GM23338 (cell line): Measurements from ENCODE around the gene UBL7. TPM values are rescaled to one million over a fixed set of nuclear protein-coding genes. Genes with fewer than 3 reads are reported as not detected.

ENCODE experiments used
- ATAC-seq: fragments of 200-7000 bp; cut with Tn5 transposase; 3 replicates; pipeline ENCODE4 v1.9.1; 2020
- DNase-seq: peaks from one replicate; pipeline ENCODE4 v3.0.0-alpha.2; 2015; ENCODE audit warnings: low spot score
- H2AFZ ChIP-seq: fragments of 200-600 bp; sonication (generic); 2 replicates; pipeline ENCODE4 v1.8.0; 2016; ENCODE audit warnings: antibody characterized with exemption, mild to moderate bottlenecking, moderate library complexity
- H3F3A ChIP-seq: fragments of 200-600 bp; sonication (generic); replicated peaks from 2 replicates; pipeline ENCODE4 v1.8.0; 2017; ENCODE audit warnings: antibody characterized with exemption, mixed run types, low read depth
- H3K27ac ChIP-seq: fragments of 200-600 bp; sonication (generic); 2 replicates; pipeline ENCODE4 v1.6.1; 2016; ENCODE audit warnings: low read depth
- H3K27me3 ChIP-seq: fragments of 200-600 bp; sonication (generic); 2 replicates; pipeline ENCODE4 v1.8.0; 2016; ENCODE audit warnings: mild to moderate bottlenecking, mixed run types, moderate library complexity; ENCODE audit not compliant: insufficient read depth
- H3K36me3 ChIP-seq: fragments of 200-600 bp; sonication (generic); 2 replicates; pipeline ENCODE4 v1.8.0; 2016; ENCODE audit warnings: mild to moderate bottlenecking; ENCODE audit not compliant: insufficient read depth
- H3K4me1 ChIP-seq: fragments of 200-600 bp; sonication (generic); 2 replicates; pipeline ENCODE4 v1.8.0; 2016; ENCODE audit warnings: mild to moderate bottlenecking, moderate library complexity; ENCODE audit not compliant: insufficient read depth
- H3K4me2 ChIP-seq: fragments of 200-600 bp; sonication (generic); 2 replicates; pipeline ENCODE4 v1.7.1; 2017; ENCODE audit warnings: mixed run types
- H3K4me3 ChIP-seq: fragments of 200-600 bp; sonication (generic); 2 replicates; pipeline ENCODE4 v1.6.1; 2016; ENCODE audit warnings: mixed run types
- H3K79me2 ChIP-seq: fragments of 200-600 bp; sonication (generic); replicated peaks from 2 replicates; pipeline ENCODE4 v1.8.0; 2017; ENCODE audit warnings: mild to moderate bottlenecking; ENCODE audit not compliant: insufficient read depth
- H3K9me2 ChIP-seq: fragments of 200-600 bp; sonication (generic); 2 replicates; pipeline ENCODE4 v1.8.0; 2017; ENCODE audit not compliant: insufficient read depth
- H4K20me1 ChIP-seq: fragments of 200-600 bp; sonication (generic); replicated peaks from 2 replicates; pipeline ENCODE4 v1.8.0; 2017; ENCODE audit warnings: mild to moderate bottlenecking; ENCODE audit not compliant: insufficient read depth
- H3K27ac Mint-ChIP-seq: 2 replicates; pipeline ENCODE4 v1.8.0; 2020; ENCODE audit warnings: inconsistent platforms, mild to moderate bottlenecking, moderate library complexity, mixed read lengths
- H3K27me3 Mint-ChIP-seq: 3 replicates; pipeline ENCODE4 v1.8.0; 2022; ENCODE audit warnings: low read depth, mild to moderate bottlenecking, moderate library complexity, mixed read lengths, inconsistent platforms; ENCODE audit not compliant: insufficient read depth, poor library complexity
- H3K36me3 Mint-ChIP-seq: 3 replicates; pipeline ENCODE4 v1.8.0; 2021; ENCODE audit warnings: low read depth, mild to moderate bottlenecking, inconsistent platforms, moderate library complexity, mixed read lengths
- H3K4me1 Mint-ChIP-seq: 3 replicates; pipeline ENCODE4 v1.8.0; 2020; ENCODE audit warnings: mild to moderate bottlenecking, inconsistent platforms, mixed read lengths
- H3K4me3 Mint-ChIP-seq: 3 replicates; pipeline ENCODE4 v1.8.0; 2021; ENCODE audit warnings: moderate library complexity, mild to moderate bottlenecking, inconsistent platforms, mixed read lengths
- H3K9me3 Mint-ChIP-seq: 3 replicates; pipeline ENCODE4 v1.8.0; 2020; ENCODE audit warnings: moderate library complexity, mild to moderate bottlenecking, inconsistent platforms, mixed read lengths
- CREB1 ChIP-seq: fragments of 250-450 bp; sonication (Bioruptor Pico); IDR thresholded peaks from 2 replicates; pipeline ENCODE4 v1.5.0; 2020; ENCODE audit warnings: low read depth, mild to moderate bottlenecking, moderate library complexity
- EZH2phosphoT487 ChIP-seq: fragments of 200-600 bp; sonication (generic); IDR thresholded peaks from one replicate; pipeline ENCODE4 v1.8.1; 2018; ENCODE audit warnings: antibody characterized with exemption; ENCODE audit not compliant: unreplicated experiment
- NANOG ChIP-seq: IDR thresholded peaks from 2 replicates; pipeline ENCODE4 v1.6.1; 2016; ENCODE audit warnings: antibody characterized with exemption, borderline replicate concordance
- POLR2AphosphoS5 ChIP-seq: IDR thresholded peaks from 2 replicates; pipeline ENCODE4 v1.6.1; 2016; ENCODE audit warnings: antibody characterized with exemption, low read depth
- STAT1 ChIP-seq: IDR thresholded peaks from one replicate; pipeline ENCODE4 v1.6.1; 2016; ENCODE audit warnings: antibody characterized with exemption; ENCODE audit not compliant: unreplicated experiment
- ZNF114 ChIP-seq: fragments of 250-450 bp; sonication (Bioruptor Pico); IDR thresholded peaks from 2 replicates; pipeline ENCODE4 v1.5.0; 2020; ENCODE audit warnings: mild to moderate bottlenecking, moderate library complexity
- ZNF331 ChIP-seq: fragments of 250-450 bp; sonication (Bioruptor Pico); IDR thresholded peaks from 2 replicates; pipeline ENCODE4 v1.5.0; 2020; ENCODE audit warnings: low read depth, mild to moderate bottlenecking, moderate library complexity
- polyA plus RNA-seq: library from polyadenylated mRNA; unstranded; fragments of >200 nt; fragmentation: Nextera tagmentation; extraction: Ambion mirVana; gene quantifications from 2 replicates; pipeline ENCODE4 v1.2.1, GENCODE V29; 2016
- total RNA-seq: library from RNA; depleted of rRNA; stranded (reverse); fragments of >200 nt; shearing (Covaris generic); gene quantifications from 2 replicates; pipeline ENCODE4 v1.2.3, GENCODE V29; 2014
- TF ChIP-seq, protein P1 (sequence below): IDR thresholded peaks from 2 replicates; pipeline ENCODE4 v1.6.1; 2016; ENCODE audit warnings: antibody characterized with exemption
- TF ChIP-seq, protein P2 (sequence below): fragments of 250-450 bp; sonication (Bioruptor Pico); IDR thresholded peaks from 2 replicates; pipeline ENCODE4 v1.5.0; 2020; ENCODE audit warnings: mild to moderate bottlenecking, moderate library complexity

UBL7 gene
- total and polyA plus RNA-seq, 2 experiments from 2014 or later, result 73.7 to 99.2 TPM

DNA sequence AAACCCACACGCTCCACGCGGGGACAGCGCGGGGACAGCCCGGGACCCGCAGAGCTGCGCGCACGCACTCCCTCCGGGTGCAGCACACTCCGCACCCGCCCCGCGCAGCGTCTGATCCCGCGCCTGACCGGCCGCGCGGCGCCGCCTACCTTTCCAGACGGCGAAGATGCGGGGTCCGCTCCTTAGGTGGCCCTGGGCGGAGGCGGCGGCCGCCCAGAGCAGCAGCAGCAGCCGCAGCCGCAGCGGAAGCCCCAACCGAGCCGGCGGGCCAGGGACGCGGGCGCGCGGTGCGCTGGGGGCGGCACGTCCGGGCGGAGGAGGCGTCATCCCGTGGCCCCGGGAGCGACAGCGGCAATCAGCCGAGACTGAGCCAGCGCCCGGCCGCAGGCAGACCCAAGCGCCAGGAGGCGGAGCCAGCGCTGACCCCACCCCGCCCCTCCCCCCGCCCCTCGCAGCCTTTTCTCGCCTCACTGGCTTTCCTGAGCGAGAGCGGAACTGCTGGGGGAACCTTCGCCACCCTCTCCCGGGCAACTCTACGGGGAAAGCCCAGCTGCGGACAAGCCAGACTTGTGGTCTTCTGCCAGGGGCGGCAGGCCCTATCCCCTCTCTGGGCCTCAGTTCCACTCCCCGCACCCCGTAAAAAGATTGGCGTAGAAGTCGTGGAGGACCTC lies 27.2 kb downstream of the UBL7 start, which contains the start of gene SEMA7A:
TSS of gene SEMA7A (minus strand) at position 367 of the 671 bp plus-strand sequence. CDS start at position 327, 40 bp downstream.
- no peaks in the 10 kb centered on the region for H3F3A ChIP-seq
- H3K9me2 ChIP-seq, result no peaks in the 10 kb centered on the region
- peaks cover 10% of the 10 kb centered on the region for H3K27me3 ChIP-seq
- Mint-ChIP-seq H3K4me3 (peak within 1 kb of the TSS; percentile 75), H3K27me3 (peaks cover 30% of the 10 kb centered on the region), H3K9me3 (no peaks in the 10 kb centered on the region), H3K27ac (no peak within 1 kb of the TSS; the same call in 1 of the 2 replicates), H3K36me3 (no peaks in the 10 kb centered on the region; the same call in 2 of the 3 replicates), H3K4me1 (peaks cover 34% of the 10 kb centered on the region)
- peak within 1 kb of the TSS; percentile 86 for H3K4me2 ChIP-seq
- ATAC-seq (peak; percentile 76), DNase-seq (peak; percentile 91)
- peak within 1 kb of the TSS; percentile 85 for H3K4me3 ChIP-seq
- H3K27ac ChIP-seq, result no peak within 1 kb of the TSS
- H3K4me1 ChIP-seq, result peaks cover 22% of the 10 kb centered on the region
- no peaks in the 10 kb centered on the region for H3K36me3 ChIP-seq
- H4K20me1 ChIP-seq, result peaks cover 8% of the 10 kb centered on the region
- peaks cover 24% of the 10 kb centered on the region for H3K79me2 ChIP-seq
- TF ChIP-seq NANOG (no peak), STAT1 (no peak), ZNF114 (CRISPR knock-in tag) (no peak), CREB1 (CRISPR knock-in tag) (no peak), EZH2phosphoT487 (no peak), ZNF331 (CRISPR knock-in tag) (no peak), POLR2AphosphoS5 (peak; percentile 85)
- H2AFZ ChIP-seq, result peak within 1 kb of the TSS; percentile 96

DNA sequence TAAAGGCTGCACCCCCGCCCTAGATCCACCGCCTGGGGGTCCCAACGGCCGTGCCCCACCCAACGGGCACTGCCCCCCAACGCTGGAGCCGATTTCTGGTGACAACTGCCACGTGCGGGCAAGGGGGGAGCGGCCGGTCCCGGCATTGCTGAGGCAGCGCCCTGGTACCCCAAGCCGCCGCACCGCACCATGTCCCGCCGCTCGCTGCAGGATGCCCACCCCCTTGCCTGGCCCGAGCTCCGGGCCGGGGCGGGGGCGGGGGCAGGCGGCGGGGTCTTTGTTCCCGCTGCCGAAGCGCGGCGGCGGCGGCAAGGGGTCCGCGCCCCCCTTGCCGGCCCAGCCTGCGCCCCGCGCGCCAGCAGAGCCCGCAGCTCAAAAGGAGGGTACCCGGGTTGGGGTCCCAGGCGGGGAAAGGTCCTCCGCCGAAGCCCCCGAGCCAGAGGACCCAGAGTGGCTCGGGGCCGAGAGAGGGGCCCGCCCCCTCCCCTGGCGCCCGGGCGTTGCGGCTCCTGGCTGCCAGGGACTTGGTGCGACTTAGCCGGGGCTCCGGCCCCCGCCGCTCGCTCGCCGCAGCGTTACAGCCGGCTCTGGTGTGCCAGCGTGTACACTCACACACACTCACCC lies 27.9 kb downstream of the UBL7 start:
- Mint-ChIP-seq H3K27ac (no peak overlapping the region), H3K9me3 (no peaks in the 10 kb centered on the region), H3K4me3 (peak overlapping the region; percentile 75), H3K4me1 (peaks cover 38% of the 10 kb centered on the region), H3K27me3 (peaks cover 28% of the 10 kb centered on the region), H3K36me3 (no peaks in the 10 kb centered on the region; the same call in 2 of the 3 replicates)
- Histone ChIP-seq H2AFZ (peak overlapping the region; percentile 85), H3F3A (no peaks in the 10 kb centered on the region), H3K4me1 (peaks cover 22% of the 10 kb centered on the region), H3K4me3 (peak overlapping the region; percentile 85), H4K20me1 (peaks cover 8% of the 10 kb centered on the region), H3K9me2 (no peaks in the 10 kb centered on the region), H3K79me2 (peaks cover 24% of the 10 kb centered on the region), H3K4me2 (peak overlapping the region; percentile 86), H3K27me3 (peaks cover 10% of the 10 kb centered on the region), H3K27ac (no peak overlapping the region), H3K36me3 (no peaks in the 10 kb centered on the region)
- ATAC-seq (peak; percentile 41), DNase-seq (no peak)
- TF ChIP-seq, protein P1, sequence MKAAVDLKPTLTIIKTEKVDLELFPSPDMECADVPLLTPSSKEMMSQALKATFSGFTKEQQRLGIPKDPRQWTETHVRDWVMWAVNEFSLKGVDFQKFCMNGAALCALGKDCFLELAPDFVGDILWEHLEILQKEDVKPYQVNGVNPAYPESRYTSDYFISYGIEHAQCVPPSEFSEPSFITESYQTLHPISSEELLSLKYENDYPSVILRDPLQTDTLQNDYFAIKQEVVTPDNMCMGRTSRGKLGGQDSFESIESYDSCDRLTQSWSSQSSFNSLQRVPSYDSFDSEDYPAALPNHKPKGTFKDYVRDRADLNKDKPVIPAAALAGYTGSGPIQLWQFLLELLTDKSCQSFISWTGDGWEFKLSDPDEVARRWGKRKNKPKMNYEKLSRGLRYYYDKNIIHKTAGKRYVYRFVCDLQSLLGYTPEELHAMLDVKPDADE, result no peak
- TF ChIP-seq ZNF114 (CRISPR knock-in tag) (no peak), CREB1 (CRISPR knock-in tag) (no peak), ZNF331 (CRISPR knock-in tag) (no peak)
- TF ChIP-seq, protein P2, sequence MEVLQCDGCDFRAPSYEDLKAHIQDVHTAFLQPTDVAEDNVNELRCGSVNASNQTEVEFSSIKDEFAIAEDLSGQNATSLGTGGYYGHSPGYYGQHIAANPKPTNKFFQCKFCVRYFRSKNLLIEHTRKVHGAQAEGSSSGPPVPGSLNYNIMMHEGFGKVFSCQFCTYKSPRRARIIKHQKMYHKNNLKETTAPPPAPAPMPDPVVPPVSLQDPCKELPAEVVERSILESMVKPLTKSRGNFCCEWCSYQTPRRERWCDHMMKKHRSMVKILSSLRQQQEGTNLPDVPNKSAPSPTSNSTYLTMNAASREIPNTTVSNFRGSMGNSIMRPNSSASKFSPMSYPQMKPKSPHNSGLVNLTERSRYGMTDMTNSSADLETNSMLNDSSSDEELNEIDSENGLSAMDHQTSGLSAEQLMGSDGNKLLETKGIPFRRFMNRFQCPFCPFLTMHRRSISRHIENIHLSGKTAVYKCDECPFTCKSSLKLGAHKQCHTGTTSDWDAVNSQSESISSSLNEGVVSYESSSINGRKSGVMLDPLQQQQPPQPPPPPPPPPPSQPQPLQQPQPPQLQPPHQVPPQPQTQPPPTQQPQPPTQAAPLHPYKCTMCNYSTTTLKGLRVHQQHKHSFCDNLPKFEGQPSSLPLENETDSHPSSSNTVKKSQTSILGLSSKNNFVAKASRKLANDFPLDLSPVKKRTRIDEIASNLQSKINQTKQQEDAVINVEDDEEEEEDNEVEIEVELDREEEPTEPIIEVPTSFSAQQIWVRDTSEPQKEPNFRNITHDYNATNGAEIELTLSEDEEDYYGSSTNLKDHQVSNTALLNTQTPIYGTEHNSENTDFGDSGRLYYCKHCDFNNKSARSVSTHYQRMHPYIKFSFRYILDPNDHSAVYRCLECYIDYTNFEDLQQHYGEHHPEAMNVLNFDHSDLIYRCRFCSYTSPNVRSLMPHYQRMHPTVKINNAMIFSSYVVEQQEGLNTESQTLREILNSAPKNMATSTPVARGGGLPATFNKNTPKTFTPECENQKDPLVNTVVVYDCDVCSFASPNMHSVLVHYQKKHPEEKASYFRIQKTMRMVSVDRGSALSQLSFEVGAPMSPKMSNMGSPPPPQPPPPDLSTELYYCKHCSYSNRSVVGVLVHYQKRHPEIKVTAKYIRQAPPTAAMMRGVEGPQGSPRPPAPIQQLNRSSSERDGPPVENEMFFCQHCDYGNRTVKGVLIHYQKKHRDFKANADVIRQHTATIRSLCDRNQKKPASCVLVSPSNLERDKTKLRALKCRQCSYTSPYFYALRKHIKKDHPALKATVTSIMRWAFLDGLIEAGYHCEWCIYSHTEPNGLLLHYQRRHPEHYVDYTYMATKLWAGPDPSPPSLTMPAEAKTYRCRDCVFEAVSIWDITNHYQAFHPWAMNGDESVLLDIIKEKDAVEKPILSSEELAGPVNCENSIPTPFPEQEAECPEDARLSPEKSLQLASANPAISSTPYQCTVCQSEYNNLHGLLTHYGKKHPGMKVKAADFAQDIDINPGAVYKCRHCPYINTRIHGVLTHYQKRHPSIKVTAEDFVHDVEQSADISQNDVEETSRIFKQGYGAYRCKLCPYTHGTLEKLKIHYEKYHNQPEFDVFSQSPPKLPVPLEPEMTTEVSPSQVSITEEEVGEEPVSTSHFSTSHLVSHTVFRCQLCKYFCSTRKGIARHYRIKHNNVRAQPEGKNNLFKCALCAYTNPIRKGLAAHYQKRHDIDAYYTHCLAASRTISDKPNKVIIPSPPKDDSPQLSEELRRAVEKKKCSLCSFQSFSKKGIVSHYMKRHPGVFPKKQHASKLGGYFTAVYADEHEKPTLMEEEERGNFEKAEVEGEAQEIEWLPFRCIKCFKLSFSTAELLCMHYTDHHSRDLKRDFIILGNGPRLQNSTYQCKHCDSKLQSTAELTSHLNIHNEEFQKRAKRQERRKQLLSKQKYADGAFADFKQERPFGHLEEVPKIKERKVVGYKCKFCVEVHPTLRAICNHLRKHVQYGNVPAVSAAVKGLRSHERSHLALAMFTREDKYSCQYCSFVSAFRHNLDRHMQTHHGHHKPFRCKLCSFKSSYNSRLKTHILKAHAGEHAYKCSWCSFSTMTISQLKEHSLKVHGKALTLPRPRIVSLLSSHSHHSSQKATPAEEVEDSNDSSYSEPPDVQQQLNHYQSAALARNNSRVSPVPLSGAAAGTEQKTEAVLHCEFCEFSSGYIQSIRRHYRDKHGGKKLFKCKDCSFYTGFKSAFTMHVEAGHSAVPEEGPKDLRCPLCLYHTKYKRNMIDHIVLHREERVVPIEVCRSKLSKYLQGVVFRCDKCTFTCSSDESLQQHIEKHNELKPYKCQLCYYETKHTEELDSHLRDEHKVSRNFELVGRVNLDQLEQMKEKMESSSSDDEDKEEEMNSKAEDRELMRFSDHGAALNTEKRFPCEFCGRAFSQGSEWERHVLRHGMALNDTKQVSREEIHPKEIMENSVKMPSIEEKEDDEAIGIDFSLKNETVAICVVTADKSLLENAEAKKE, result no peak
